Activated T-cell treated with anti-CD3 and anti-CD28 coated beads, Interleukin-2, amount 50 U/mL, for 72 hours (primary cell): ENCODE data around the gene NLRP14. TPM values are rescaled to one million over a fixed set of nuclear protein-coding genes. Genes with fewer than 3 reads are reported as not detected.
A peak's percentile ranks its signal among the peaks of the same experiment; 100 is the strongest.

Source experiments
- ATAC-seq, 2 donors: fragments of 150-1000 bp; cut with Tn5 transposase; replicated peaks in 1 of 2; 2 replicates each; pipeline ENCODE4 v1.10.0; 2021; ENCODE audit warnings: moderate library complexity in 2 of 2, mild to moderate bottlenecking in 1 of 2
- DNase-seq, 2 donors: peaks; one replicate each; pipeline ENCODE4 v3.0.0; 2021 to 2022; ENCODE audit warnings: mixed read lengths in 1 of 2
- H3K27ac Mint-ChIP-seq: one replicate; pipeline ENCODE4 v1.8.0; 2022; ENCODE audit warnings: mild to moderate bottlenecking, moderate library complexity, mixed read lengths
- H3K27me3 Mint-ChIP-seq: one replicate; pipeline ENCODE4 v1.8.0; 2022; ENCODE audit warnings: low read depth, mixed read lengths
- H3K36me3 Mint-ChIP-seq, 2 donors: one replicate each; pipeline ENCODE4 v1.8.0; 2022; ENCODE audit warnings: mixed read lengths in 2 of 2, mild to moderate bottlenecking in 1 of 2; ENCODE audit not compliant: insufficient read depth in 2 of 2
- H3K4me1 Mint-ChIP-seq: one replicate; pipeline ENCODE4 v1.8.0; 2022; ENCODE audit warnings: low read depth, mixed read lengths
- H3K4me3 Mint-ChIP-seq, 2 donors: one replicate each; pipeline ENCODE4 v1.8.0; 2022; ENCODE audit warnings: mild to moderate bottlenecking in 2 of 2, mixed read lengths in 2 of 2, moderate library complexity in 2 of 2
- H3K9me3 Mint-ChIP-seq, 2 donors: one replicate each; pipeline ENCODE4 v1.8.0; 2022; ENCODE audit warnings: mixed read lengths in 2 of 2
- total RNA-seq, 2 donors: library from RNA; stranded (reverse); gene quantifications; one replicate each; pipeline ENCODE4 v1.2.3, GENCODE V29; 2022

The NLRP14 gene
- total RNA-seq, 2 donors from 2014 or later, result 0.12 TPM; not detected in 1

DNA sequence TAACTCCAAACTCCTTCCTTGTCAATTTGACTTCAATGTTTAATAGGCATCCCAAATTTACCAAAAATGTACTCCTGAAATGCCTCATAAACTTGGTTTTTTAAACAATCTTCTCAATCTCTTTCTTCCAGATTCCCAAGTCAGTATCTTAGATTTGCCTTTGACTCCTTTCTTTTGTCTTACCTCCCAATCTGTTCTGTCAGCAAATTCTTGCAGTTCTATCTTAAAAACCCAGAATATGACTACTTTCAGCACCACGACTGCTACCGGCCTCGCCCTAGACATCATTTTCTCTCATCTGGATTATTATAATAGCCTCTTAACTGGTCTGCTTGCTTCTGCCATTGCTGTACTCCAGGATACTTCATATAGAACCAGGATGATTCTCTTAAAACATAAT lies 7.9 kb downstream of the NLRP14 start:
- H3K4me1 Mint-ChIP-seq, result no peaks in the 10 kb centered on the region
- H3K27ac Mint-ChIP-seq, result no peak overlapping the region
- no peak overlapping the region for H3K4me3 Mint-ChIP-seq
- no peak for ATAC-seq
- no peak for DNase-seq
- H3K9me3 Mint-ChIP-seq, result no peaks in the 10 kb centered on the region
- H3K27me3 Mint-ChIP-seq, result no peaks in the 10 kb centered on the region
- no peaks in the 10 kb centered on the region for H3K36me3 Mint-ChIP-seq

DNA sequence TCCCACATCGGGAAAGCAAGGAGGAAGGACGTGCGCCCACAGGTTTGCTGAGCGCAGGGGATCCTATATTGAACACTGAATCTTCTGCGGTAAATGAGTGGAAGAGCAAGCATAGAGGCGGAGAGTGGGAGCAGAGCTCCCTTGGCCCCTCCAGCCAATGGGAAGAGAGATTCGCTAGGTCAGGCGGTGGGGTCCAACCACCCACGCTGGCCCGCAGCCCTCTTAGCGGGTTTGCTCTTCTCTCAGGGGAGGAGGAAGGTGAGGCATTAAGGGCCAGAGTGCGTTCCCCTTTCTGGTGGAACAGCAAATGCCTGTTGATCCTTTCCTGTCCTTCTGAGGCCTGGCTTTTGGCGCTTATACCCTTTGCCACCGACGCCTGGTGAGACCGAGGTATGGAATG lies 10.6 kb downstream of the NLRP14 start:
- ATAC-seq (no peak), DNase-seq (no peak)
- Mint-ChIP-seq H3K36me3 (no peaks in the 10 kb centered on the region), H3K4me1 (no peaks in the 10 kb centered on the region), H3K9me3 (no peaks in the 10 kb centered on the region), H3K27me3 (no peaks in the 10 kb centered on the region), H3K27ac (no peak overlapping the region), H3K4me3 (no peak overlapping the region)

- Mint-ChIP-seq H3K9me3 (no peaks in the 10 kb centered on the region), H3K27me3 (no peaks in the 10 kb centered on the region), H3K36me3 (no peaks in the 10 kb centered on the region), H3K4me1 (no peaks in the 10 kb centered on the region), H3K4me3 (no peak overlapping the region), H3K27ac (no peak overlapping the region)
- DNase-seq (no peak), ATAC-seq (no peak)
These were observed 11.2 kb downstream of the NLRP14 start for GRCh38 chr11:7031471-7031871.

DNA sequence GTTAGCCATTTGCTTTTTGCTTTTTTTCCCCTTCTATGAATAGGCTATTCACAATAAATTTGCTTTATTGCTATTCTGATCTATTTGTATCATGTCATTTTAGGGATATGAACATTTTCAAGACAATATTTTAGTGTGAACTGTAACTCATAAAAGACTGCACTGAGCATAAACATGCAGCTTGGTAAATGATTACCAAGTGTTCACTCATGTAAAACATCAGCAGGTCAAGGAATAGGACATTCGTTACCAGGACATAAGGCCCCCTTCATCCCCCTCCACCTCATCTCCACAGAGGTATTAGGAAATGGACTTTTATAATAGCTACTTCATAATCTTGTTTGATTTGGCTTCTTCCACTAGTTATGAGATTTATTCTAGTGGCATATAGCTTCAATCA lies 12.4 kb downstream of the NLRP14 start:
- Mint-ChIP-seq H3K36me3 (no peaks in the 10 kb centered on the region), H3K9me3 (no peaks in the 10 kb centered on the region), H3K27ac (no peak overlapping the region), H3K4me1 (no peaks in the 10 kb centered on the region), H3K27me3 (no peaks in the 10 kb centered on the region), H3K4me3 (no peak overlapping the region)
- ATAC-seq (no peak), DNase-seq (no peak)

- Mint-ChIP-seq H3K9me3 (no peaks in the 10 kb centered on the region), H3K4me1 (no peaks in the 10 kb centered on the region), H3K36me3 (no peaks in the 10 kb centered on the region), H3K27ac (no peak overlapping the region), H3K27me3 (no peaks in the 10 kb centered on the region), H3K4me3 (no peak overlapping the region)
- DNase-seq, result no peak
- ATAC-seq, result no peak
These were observed 13.7 kb downstream of the NLRP14 start for GRCh38 chr11:7034019-7034418.

- ATAC-seq (no peak), DNase-seq (no peak)
- H3K4me1 Mint-ChIP-seq, result no peaks in the 10 kb centered on the region
- no peaks in the 10 kb centered on the region for H3K36me3 Mint-ChIP-seq
- H3K4me3 Mint-ChIP-seq, result no peak overlapping the region
- H3K27ac Mint-ChIP-seq, result no peak overlapping the region
- no peaks in the 10 kb centered on the region for H3K27me3 Mint-ChIP-seq
- H3K9me3 Mint-ChIP-seq, result no peaks in the 10 kb centered on the region
These were observed 26.3 kb downstream of the NLRP14 start for GRCh38 chr11:7046474-7047175.

GRCh38 chr11:7050191-7050590 lies 29.9 kb downstream of the NLRP14 start:
- Mint-ChIP-seq H3K27me3 (no peaks in the 10 kb centered on the region), H3K27ac (no peak overlapping the region), H3K4me3 (no peak overlapping the region), H3K4me1 (no peaks in the 10 kb centered on the region), H3K36me3 (no peaks in the 10 kb centered on the region), H3K9me3 (no peaks in the 10 kb centered on the region)
- ATAC-seq (no peak), DNase-seq (no peak)

GRCh38 chr11:7056828-7057513 lies 36.7 kb downstream of the NLRP14 start:
- DNase-seq, result no peak
- no peak for ATAC-seq
- Mint-ChIP-seq H3K27ac (no peak overlapping the region), H3K9me3 (no peaks in the 10 kb centered on the region), H3K4me3 (no peak overlapping the region), H3K36me3 (no peaks in the 10 kb centered on the region), H3K27me3 (no peaks in the 10 kb centered on the region), H3K4me1 (no peaks in the 10 kb centered on the region)

DNA sequence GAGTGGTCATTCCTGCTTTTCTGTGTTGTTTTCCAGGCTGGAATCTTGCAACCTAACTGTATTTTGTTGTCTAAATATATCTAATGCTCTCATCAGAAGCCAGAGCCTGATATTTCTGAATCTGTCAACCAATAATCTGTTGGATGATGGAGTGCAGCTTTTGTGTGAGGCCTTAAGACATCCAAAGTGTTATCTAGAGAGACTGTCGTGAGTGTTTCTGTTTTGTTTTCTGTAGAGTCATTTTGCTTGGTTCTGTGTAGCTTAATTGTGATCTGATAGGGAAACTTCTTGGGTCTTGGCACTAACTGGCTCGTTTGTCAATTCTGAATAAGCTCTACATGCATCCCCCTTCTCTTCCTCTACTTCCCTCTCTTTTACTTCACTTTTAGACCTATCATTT lies 37.4 kb downstream of the NLRP14 start:
- peak overlapping the region; percentile 7 for H3K27ac Mint-ChIP-seq
- H3K9me3 Mint-ChIP-seq, result no peaks in the 10 kb centered on the region
- no peak overlapping the region for H3K4me3 Mint-ChIP-seq
- H3K36me3 Mint-ChIP-seq, result no peaks in the 10 kb centered on the region
- ATAC-seq (no peak), DNase-seq (no peak)
- no peaks in the 10 kb centered on the region for H3K4me1 Mint-ChIP-seq
- H3K27me3 Mint-ChIP-seq, result no peaks in the 10 kb centered on the region

DNA sequence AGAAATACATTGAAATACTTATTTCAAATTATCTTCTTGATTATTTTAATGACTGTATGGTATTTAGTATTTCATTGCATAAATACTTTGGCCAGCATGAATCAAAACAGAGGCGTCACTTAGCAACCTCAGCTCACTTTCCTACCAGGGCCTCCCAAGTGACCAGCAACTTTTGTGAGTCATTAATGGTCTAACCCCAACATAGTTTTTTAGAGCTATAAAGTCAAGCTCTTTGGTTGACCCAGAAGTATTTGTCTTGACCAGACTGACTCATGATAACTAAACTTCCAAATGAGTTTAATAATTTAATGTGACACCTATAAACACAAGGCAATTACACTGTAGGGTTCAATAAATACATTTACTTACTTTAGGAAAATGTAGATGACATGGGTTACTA lies 40.6 kb downstream of the NLRP14 start:
- no peaks in the 10 kb centered on the region for H3K27me3 Mint-ChIP-seq
- no peaks in the 10 kb centered on the region for H3K36me3 Mint-ChIP-seq
- H3K27ac Mint-ChIP-seq, result no peak overlapping the region
- no peak for ATAC-seq
- no peaks in the 10 kb centered on the region for H3K9me3 Mint-ChIP-seq
- DNase-seq, result no peak
- no peak overlapping the region for H3K4me3 Mint-ChIP-seq
- H3K4me1 Mint-ChIP-seq, result no peaks in the 10 kb centered on the region

GRCh38 chr11:7062534-7062933 lies 42.3 kb downstream of the NLRP14 start:
- H3K4me1 Mint-ChIP-seq, result no peaks in the 10 kb centered on the region
- H3K27me3 Mint-ChIP-seq, result no peaks in the 10 kb centered on the region
- no peak overlapping the region for H3K4me3 Mint-ChIP-seq
- no peak overlapping the region for H3K27ac Mint-ChIP-seq
- no peaks in the 10 kb centered on the region for H3K36me3 Mint-ChIP-seq
- no peaks in the 10 kb centered on the region for H3K9me3 Mint-ChIP-seq
- ATAC-seq, result no peak
- no peak for DNase-seq

- DNase-seq (no peak), ATAC-seq (no peak)
- H3K9me3 Mint-ChIP-seq, result no peaks in the 10 kb centered on the region
- no peaks in the 10 kb centered on the region for H3K4me1 Mint-ChIP-seq
- H3K27me3 Mint-ChIP-seq, result peaks cover 7% of the 10 kb centered on the region
- no peaks in the 10 kb centered on the region for H3K36me3 Mint-ChIP-seq
- no peak overlapping the region for H3K4me3 Mint-ChIP-seq
- H3K27ac Mint-ChIP-seq, result no peak overlapping the region
These were observed 52.2 kb downstream of the NLRP14 start for GRCh38 chr11:7072401-7073028.

- H3K36me3 Mint-ChIP-seq, result no peaks in the 10 kb centered on the region
- H3K4me1 Mint-ChIP-seq, result no peaks in the 10 kb centered on the region
- peaks cover 0 to 8% of the 10 kb centered on the region in 2 donors for H3K9me3 Mint-ChIP-seq
- H3K4me3 Mint-ChIP-seq, result no peak overlapping the region
- H3K27me3 Mint-ChIP-seq, result peaks cover 7% of the 10 kb centered on the region
- no peak for ATAC-seq
- no peak for DNase-seq
- H3K27ac Mint-ChIP-seq, result no peak overlapping the region
These were observed 56.8 kb downstream of the NLRP14 start for GRCh38 chr11:7077101-7077500.
